Kidney (tissue), 14 donors: ENCODE measurements around the gene GATAD2B. TPM values are rescaled to one million over a fixed set of nuclear protein-coding genes. Genes with fewer than 3 reads are reported as not detected.

ENCODE experiments used
- DNase-seq, 5 donors: peaks; one replicate each; pipeline ENCODE4 v3.0.0-alpha.2; 2013 to 2020
- FAIRE-seq: peaks from 2 replicates; lab custom pipeline; 2012; peaks lifted over from hg19 to GRCh38; lab: Jason Lieb, UNC
- H3K27ac ChIP-seq, 2 donors: one replicate each; pipeline ENCODE4 v1.7.0; 2013; ENCODE audit warnings: low read depth in 2 of 2, low read length in 2 of 2, inconsistent platforms in 1 of 2
- H3K27me3 ChIP-seq: one replicate; pipeline ENCODE4 v1.7.1; 2013; ENCODE audit warnings: low read length, inconsistent platforms; ENCODE audit not compliant: control insufficient read depth, insufficient read depth
- H3K36me3 ChIP-seq, 3 donors: one replicate each; pipeline versions ENCODE4 v1.7.0 to v1.7.1; 2013; ENCODE audit warnings: low read length in 3 of 3, control low read depth in 1 of 3, inconsistent platforms in 1 of 3; ENCODE audit not compliant: insufficient read depth in 3 of 3, control insufficient read depth in 2 of 3
- H3K4me1 ChIP-seq, 3 donors: one replicate each; pipeline versions ENCODE4 v1.7.0 to v1.7.1; 2013; ENCODE audit warnings: low read length in 3 of 3, inconsistent platforms in 1 of 3, low read depth in 1 of 3; ENCODE audit not compliant: control insufficient read depth in 2 of 3, insufficient read depth in 2 of 3
- H3K4me3 ChIP-seq, 3 donors: one replicate each; pipeline versions ENCODE4 v1.7.0 to v1.8.1; 2013; ENCODE audit warnings: low read length in 3 of 3, control low read depth in 1 of 3, inconsistent platforms in 1 of 3
- H3K9ac ChIP-seq, 3 donors: one replicate each; pipeline versions ENCODE4 v1.7.0 to v1.7.1; 2013; ENCODE audit warnings: low read length in 3 of 3, control low read depth in 1 of 3, inconsistent platforms in 1 of 3
- H3K9me3 ChIP-seq, 3 donors: one replicate each; pipeline versions ENCODE4 v1.7.0 to v1.7.1; 2013; ENCODE audit warnings: low read length in 3 of 3, control low read depth in 1 of 3, inconsistent platforms in 1 of 3; ENCODE audit not compliant: control insufficient read depth in 2 of 3, insufficient read depth in 1 of 3
- CTCF ChIP-seq: IDR thresholded peaks from 3 replicates; pipeline ENCODE4 v1.5.1; 2012; ENCODE audit warnings: mild to moderate bottlenecking, moderate library complexity, borderline replicate concordance; ENCODE audit not compliant: insufficient read depth; ENCODE audit errors: extremely low read depth
- intact Hi-C: fragments of 100-400 bp; cut with DNase I; formaldehyde crosslinking; loops from one replicate; pipeline ENCODE4 v1.11.1; 2022
- microRNA-seq: library from miRNA; unstranded; fragments of <30 nt; microRNA quantifications from one replicate; pipeline ENCODE4 v1.2.0, GENCODE V29; 2020
- polyA plus RNA-seq: library from polyadenylated mRNA; stranded (reverse); fragments of 350-450 nt; fragmentation: Illumina TruSeq; extraction: RNeasy Lipid Tissue Mini Kit (QIAGEN cat#74804); gene quantifications from one replicate; pipeline ENCODE4 v1.2.3, GENCODE V29; 2014; ENCODE audit warnings: low read depth, low replicate concordance; ENCODE audit not compliant: insufficient read depth
- total RNA-seq: library from RNA; stranded (reverse); fragmentation: NEBNext Ultra II Directional; extraction: Animal tissue kit (Norgen Biotek cat#: 25700); gene quantifications from one replicate; pipeline ENCODE4 v1.2.1, GENCODE V29; 2021
- donor health status: control.
- donor health status: control.
- donor health status: control.
- donor health status: control.
- donor health status: control.
- donor health status: DM: yes; HTN: yes; CAD: no.
- donor health status: Normal renal cell carcinoma (clear cell type).

The GATAD2B gene
- total and polyA plus RNA-seq, 2 donors from 2014 or later, result 3.6 to 49.0 TPM

GRCh38 chr1:153760440-153760839 lies 162.3 kb downstream of the GATAD2B start:
- no peak overlapping the region for H3K4me3 ChIP-seq
- DNase-seq (no peak), FAIRE-seq (no peak)
- H3K27me3 ChIP-seq, result no peaks in the 10 kb centered on the region
- peaks cover 10 to 60% (median 54%) of the 10 kb centered on the region in 3 donors for H3K36me3 ChIP-seq
- H3K9ac ChIP-seq, result no peak overlapping the region
- H3K4me1 ChIP-seq, result peaks cover 0 to 9% (median 4%) of the 10 kb centered on the region in 3 donors
- H3K9me3 ChIP-seq, result no peaks in the 10 kb centered on the region
- TF ChIP-seq CTCF, result no peak
- H3K27ac ChIP-seq, result no peak overlapping the region
- intact Hi-C loops, result loop anchor here (10.0 kb wide), 1 partner anchor 76 kb away; no protein-coding TSS in a partner anchor

Small RNAs within 50 kb of the gene (microRNA-seq; reads per million reads assigned to microRNA genes)
- gene MIR6737, result not detected

Other genes with a start within 250 kb of the GATAD2B start
- 89.3 TPM for gene NPR1, start 244.3 kb downstream of the GATAD2B start, total RNA-seq
- 57.8 TPM for gene NPR1, start 244.3 kb downstream of the GATAD2B start, polyA plus RNA-seq
- gene INTS3, start 194.9 kb downstream of the GATAD2B start, total RNA-seq, result 74.8 TPM
- gene INTS3, start 194.9 kb downstream of the GATAD2B start, polyA plus RNA-seq, result 42.7 TPM
- gene SLC27A3, start 147.6 kb downstream of the GATAD2B start, total RNA-seq, result 54.0 TPM
- 36.9 TPM for gene SLC27A3, start 147.6 kb downstream of the GATAD2B start, polyA plus RNA-seq
- 60.6 TPM for gene DENND4B, start 23.7 kb upstream of the GATAD2B start, total RNA-seq
- 13.2 TPM for gene DENND4B, start 23.7 kb upstream of the GATAD2B start, polyA plus RNA-seq
- 44.8 TPM for gene CRTC2, start 35.6 kb upstream of the GATAD2B start, total RNA-seq
- gene CRTC2, start 35.6 kb upstream of the GATAD2B start, polyA plus RNA-seq, result 28.6 TPM
- 125 TPM for gene SLC39A1, start 40.6 kb upstream of the GATAD2B start, total RNA-seq
- gene SLC39A1, start 40.6 kb upstream of the GATAD2B start, polyA plus RNA-seq, result 106 TPM
- gene CREB3L4, start 44.9 kb upstream of the GATAD2B start, total RNA-seq, result 10.9 TPM
- gene CREB3L4, start 44.9 kb upstream of the GATAD2B start, polyA plus RNA-seq, result 9.3 TPM
- 97.0 TPM for gene JTB, start 54.7 kb upstream of the GATAD2B start, total RNA-seq
- 188 TPM for gene JTB, start 54.7 kb upstream of the GATAD2B start, polyA plus RNA-seq
- 142 TPM for gene RAB13, start 63.4 kb upstream of the GATAD2B start, total RNA-seq
- 226 TPM for gene RAB13, start 63.4 kb upstream of the GATAD2B start, polyA plus RNA-seq
- gene RPS27, start 67.8 kb upstream of the GATAD2B start, total RNA-seq, result 1,447 TPM
- 4,953 TPM for gene RPS27, start 67.8 kb upstream of the GATAD2B start, polyA plus RNA-seq
- 0.06 TPM for gene NUP210L, start 232.1 kb upstream of the GATAD2B start, total RNA-seq
- gene NUP210L, start 232.1 kb upstream of the GATAD2B start, polyA plus RNA-seq, result not detected